PFSK-1 (cell line): ENCODE results near the gene NFKB1.

Source experiments
- POLR2AphosphoS5 ChIP-seq: IDR thresholded peaks from 2 replicates; pipeline ENCODE4 v1.6.1; 2012; ENCODE audit warnings: low read depth, mild to moderate bottlenecking, control low read depth, low read length, moderate library complexity
- TAF1 ChIP-seq: IDR thresholded peaks from 2 replicates; pipeline ENCODE4 v1.6.1; 2012; ENCODE audit warnings: low read length, control low read depth, borderline replicate concordance; ENCODE audit not compliant: insufficient read depth
- TF ChIP-seq, protein P1 (sequence below), 2 experiments: IDR thresholded peaks; 2 replicates each; pipeline versions ENCODE4 v1.6.1 to v1.8.0; 2011 to 2012; ENCODE audit warnings: low read depth in 2 of 2, low read length in 2 of 2, control low read depth in 1 of 2, inconsistent platforms in 1 of 2, mild to moderate bottlenecking in 1 of 2, moderate library complexity in 1 of 2; ENCODE audit not compliant: insufficient read depth in 1 of 2

- TF ChIP-seq POLR2AphosphoS5, result no peak
- no peak for TF ChIP-seq TAF1
- TF ChIP-seq, protein P1, sequence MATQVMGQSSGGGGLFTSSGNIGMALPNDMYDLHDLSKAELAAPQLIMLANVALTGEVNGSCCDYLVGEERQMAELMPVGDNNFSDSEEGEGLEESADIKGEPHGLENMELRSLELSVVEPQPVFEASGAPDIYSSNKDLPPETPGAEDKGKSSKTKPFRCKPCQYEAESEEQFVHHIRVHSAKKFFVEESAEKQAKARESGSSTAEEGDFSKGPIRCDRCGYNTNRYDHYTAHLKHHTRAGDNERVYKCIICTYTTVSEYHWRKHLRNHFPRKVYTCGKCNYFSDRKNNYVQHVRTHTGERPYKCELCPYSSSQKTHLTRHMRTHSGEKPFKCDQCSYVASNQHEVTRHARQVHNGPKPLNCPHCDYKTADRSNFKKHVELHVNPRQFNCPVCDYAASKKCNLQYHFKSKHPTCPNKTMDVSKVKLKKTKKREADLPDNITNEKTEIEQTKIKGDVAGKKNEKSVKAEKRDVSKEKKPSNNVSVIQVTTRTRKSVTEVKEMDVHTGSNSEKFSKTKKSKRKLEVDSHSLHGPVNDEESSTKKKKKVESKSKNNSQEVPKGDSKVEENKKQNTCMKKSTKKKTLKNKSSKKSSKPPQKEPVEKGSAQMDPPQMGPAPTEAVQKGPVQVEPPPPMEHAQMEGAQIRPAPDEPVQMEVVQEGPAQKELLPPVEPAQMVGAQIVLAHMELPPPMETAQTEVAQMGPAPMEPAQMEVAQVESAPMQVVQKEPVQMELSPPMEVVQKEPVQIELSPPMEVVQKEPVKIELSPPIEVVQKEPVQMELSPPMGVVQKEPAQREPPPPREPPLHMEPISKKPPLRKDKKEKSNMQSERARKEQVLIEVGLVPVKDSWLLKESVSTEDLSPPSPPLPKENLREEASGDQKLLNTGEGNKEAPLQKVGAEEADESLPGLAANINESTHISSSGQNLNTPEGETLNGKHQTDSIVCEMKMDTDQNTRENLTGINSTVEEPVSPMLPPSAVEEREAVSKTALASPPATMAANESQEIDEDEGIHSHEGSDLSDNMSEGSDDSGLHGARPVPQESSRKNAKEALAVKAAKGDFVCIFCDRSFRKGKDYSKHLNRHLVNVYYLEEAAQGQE (IDR thresholded peaks at IDR 0.05; ENCODE audit: insufficient read depth in 1 of 2, low read depth in 2 of 2, low read length in 2 of 2), result no peak
Measured at GRCh38 chr4:102506523-102506922, 5.4 kb downstream of the NFKB1 start.
